Gastroesophageal sphincter (tissue), 4 donors: Measurements from ENCODE around the gene MCM3AP. TPM values are rescaled to one million over a fixed set of nuclear protein-coding genes. Genes with fewer than 3 reads are reported as not detected.

ENCODE experiments used
- ATAC-seq: fragments of 150-250 bp; one replicate; pipeline ENCODE4 v1.9.1; 2016; ENCODE audit warnings: mild to moderate bottlenecking, moderate library complexity
- H3K27ac ChIP-seq, 4 donors: fragments of 200-600 bp; sonication (generic) in 3 of 4; 1 replicate in 3 of 4; 2 replicates in 1 of 4; pipeline ENCODE4 v1.5.1; 2016 to 2019
- H3K27me3 ChIP-seq: fragments of 200-600 bp; sonication (generic); one replicate; pipeline ENCODE4 v1.5.1; 2019
- H3K36me3 ChIP-seq, 2 donors: fragments of 200-600 bp; sonication (generic); one replicate each; pipeline ENCODE4 v1.5.1; 2019; ENCODE audit warnings: control low read depth in 1 of 2
- H3K4me1 ChIP-seq, 3 donors: fragments of 200-600 bp; sonication (generic); 1 replicate in 2 of 3; 2 replicates in 1 of 3; pipeline ENCODE4 v1.5.1; 2016 to 2019; ENCODE audit warnings: control low read depth in 2 of 3
- H3K4me3 ChIP-seq, 2 donors: fragments of 200-600 bp; sonication (generic); one replicate each; pipeline ENCODE4 v1.5.1; 2019; ENCODE audit warnings: mild to moderate bottlenecking in 1 of 2, moderate library complexity in 1 of 2
- H3K9me3 ChIP-seq, 3 donors: fragments of 200-600 bp; sonication (generic); one replicate each; pipeline ENCODE4 v1.5.1; 2017 to 2019; ENCODE audit warnings: control low read depth in 2 of 3
- CTCF ChIP-seq, 4 experiments: fragments of 200-600 bp in 2 of 4; fragments of 450-650 bp in 2 of 4; sonication (generic) in 1 of 4; IDR thresholded peaks; one replicate each; pipeline ENCODE4 v1.5.1; 2017 to 2019; ENCODE audit warnings: antibody characterized with exemption in 4 of 4, mild to moderate bottlenecking in 2 of 4, moderate library complexity in 2 of 4
- EP300 ChIP-seq: sonication (generic); formaldehyde crosslinking; IDR thresholded peaks from one replicate; pipeline ENCODE4 v1.6.1; 2017; ENCODE audit warnings: antibody characterized with exemption, mild to moderate bottlenecking
- POLR2A ChIP-seq, 2 donors: fragments of 450-650 bp; IDR thresholded peaks; one replicate each; pipeline ENCODE4 v1.6.1; 2017; ENCODE audit warnings: antibody characterized with exemption in 2 of 2, mild to moderate bottlenecking in 2 of 2, moderate library complexity in 1 of 2
- POLR2AphosphoS5 ChIP-seq: sonication (generic); formaldehyde crosslinking; IDR thresholded peaks from one replicate; pipeline ENCODE4 v1.6.1; 2017; ENCODE audit warnings: antibody characterized with exemption
- WGBS, 2 donors: methylation state at CpG; one replicate each; pipeline ENCODE4 v1.1.5; 2018; ENCODE audit warnings: low coverage in 1 of 2; 5-methylcytosine and 5-hydroxymethylcytosine counted together
- total RNA-seq, 4 donors: library from RNA; depleted of rRNA; stranded (reverse); fragments of >200 nt; gene quantifications; one replicate each; pipeline ENCODE4 v1.1.0, GENCODE V29; 2016

Gene MCM3AP
- total RNA-seq, 4 donors from 2014 or later, result 61.6 to 95.4 (median 71.7) TPM

GRCh38 chr21:46264046-46264689, 21.2 kb downstream of the MCM3AP start:
- H3K36me3 ChIP-seq, result peaks cover 0 to 99% of the 10 kb centered on the region in 2 donors
- no peak for ATAC-seq

GRCh38 chr21:46256501-46256994, 28.9 kb downstream of the MCM3AP start:
- Histone ChIP-seq H3K4me3 (no peak overlapping the region), H3K36me3 (peaks cover 0 to 100% of the 10 kb centered on the region in 2 donors), H3K9me3 (no peaks in the 10 kb centered on the region), H3K27me3 (no peaks in the 10 kb centered on the region), H3K27ac (no peak overlapping the region), H3K4me1 (no peaks in the 10 kb centered on the region)
- WGBS, 2 donors, result 84% methylated on average over 5 of the region's 18 CpGs; no CpG with 5 or more reads in 1 of the 2 donors
- TF ChIP-seq POLR2AphosphoS5 (no peak), EP300 (no peak), POLR2A (IDR thresholded peaks at IDR 0.05) (no peak), CTCF (IDR thresholded peaks at IDR 0.05) (no peak)
- ATAC-seq, result no peak

More at GRCh38 chr21:46264046-46264689, 21.2 kb downstream of the MCM3AP start:
- Histone ChIP-seq H3K4me1 (no peaks in the 10 kb centered on the region), H3K27me3 (no peaks in the 10 kb centered on the region), H3K4me3 (no peak overlapping the region), H3K27ac (no peak overlapping the region), H3K9me3 (no peaks in the 10 kb centered on the region)
- 96 to 100% methylated on average over 3 to 4 of the region's 22 CpGs for WGBS, 2 donors
- TF ChIP-seq CTCF (IDR thresholded peaks at IDR 0.05) (no peak), POLR2AphosphoS5 (no peak), EP300 (no peak), POLR2A (IDR thresholded peaks at IDR 0.05) (no peak)

GRCh38 chr21:46255758-46256337, 29.6 kb downstream of the MCM3AP start:
- Histone ChIP-seq H3K9me3 (no peaks in the 10 kb centered on the region), H3K36me3 (peaks cover 0 to 100% of the 10 kb centered on the region in 2 donors), H3K27me3 (no peaks in the 10 kb centered on the region), H3K4me1 (no peaks in the 10 kb centered on the region), H3K27ac (no peak overlapping the region), H3K4me3 (no peak overlapping the region)
- TF ChIP-seq CTCF (IDR thresholded peaks at IDR 0.05) (no peak), POLR2AphosphoS5 (no peak), EP300 (no peak), POLR2A (IDR thresholded peaks at IDR 0.05) (no peak)
- ATAC-seq, result no peak
- 85% methylated on average over 2 of the region's 6 CpGs; no CpG with 5 or more reads in 1 of the 2 donors for WGBS, 2 donors

- no peak for ATAC-seq
- H3K36me3 ChIP-seq, result peaks cover 0 to 100% of the 10 kb centered on the region in 2 donors
- H3K4me1 ChIP-seq, result no peaks in the 10 kb centered on the region
- WGBS, 2 donors, result 88% methylated on average over 8 of the region's 11 CpGs; no CpG with 5 or more reads in 1 of the 2 donors
- TF ChIP-seq POLR2A (IDR thresholded peaks at IDR 0.05) (no peak), POLR2AphosphoS5 (no peak), CTCF (IDR thresholded peaks at IDR 0.05) (no peak)
- H3K27me3 ChIP-seq, result no peaks in the 10 kb centered on the region
- no peaks in the 10 kb centered on the region for H3K9me3 ChIP-seq
- no peak overlapping the region for H3K4me3 ChIP-seq
- H3K27ac ChIP-seq, result no peak overlapping the region
Observed at GRCh38 chr21:46255166-46255565, 30.2 kb downstream of the MCM3AP start.
